MM.1S (cell line): ENCODE measurements around the gene FAAH.

ENCODE experiments used
- DNase-seq: peaks from one replicate; pipeline ENCODE4 v3.0.0-alpha.2; 2015
- H2AFZ ChIP-seq: fragments of 300-600 bp; sonication (generic); 2 replicates; pipeline ENCODE4 v1.6.0; 2016; ENCODE audit warnings: antibody characterized with exemption, low read length
- H3F3A ChIP-seq: fragments of 300-600 bp; sonication (generic); 2 replicates; pipeline ENCODE4 v1.6.1; 2016; ENCODE audit warnings: mild to moderate bottlenecking, antibody characterized with exemption, low read length, moderate library complexity, mixed read lengths; ENCODE audit not compliant: insufficient read depth
- H3K27ac ChIP-seq: fragments of 300-600 bp; sonication (generic); 2 replicates; pipeline ENCODE4 v1.5.1; 2016; ENCODE audit warnings: mild to moderate bottlenecking, low read length
- H3K27me3 ChIP-seq: fragments of 300-600 bp; sonication (generic); replicated peaks from 2 replicates; pipeline ENCODE4 v1.6.0; 2016; ENCODE audit warnings: low read length; ENCODE audit not compliant: insufficient read depth
- H3K36me3 ChIP-seq: fragments of 300-600 bp; sonication (generic); replicated peaks from 2 replicates; pipeline ENCODE4 v1.6.1; 2016; ENCODE audit warnings: mild to moderate bottlenecking, low read length, mixed read lengths; ENCODE audit not compliant: insufficient read depth
- H3K4me1 ChIP-seq: fragments of 300-600 bp; sonication (generic); 2 replicates; pipeline ENCODE4 v1.6.1; 2016; ENCODE audit warnings: low read length, mixed read lengths
- H3K4me2 ChIP-seq: fragments of 300-600 bp; sonication (generic); 2 replicates; pipeline ENCODE4 v1.6.0; 2016; ENCODE audit warnings: low read depth, low read length
- H3K4me3 ChIP-seq: fragments of 300-600 bp; sonication (generic); 2 replicates; pipeline ENCODE4 v1.5.1; 2016; ENCODE audit warnings: low read length, mixed read lengths
- H3K79me2 ChIP-seq: fragments of 300-600 bp; sonication (generic); 2 replicates; pipeline ENCODE4 v1.6.1; 2016; ENCODE audit warnings: mixed run types, low read length, mixed read lengths
- H3K9ac ChIP-seq: fragments of 300-600 bp; sonication (generic); 2 replicates; pipeline ENCODE4 v1.6.1; 2016; ENCODE audit warnings: low read length, mixed read lengths
- H3K9me2 ChIP-seq: fragments of 300-600 bp; sonication (generic); replicated peaks from 2 replicates; pipeline ENCODE4 v1.6.1; 2016; ENCODE audit warnings: mild to moderate bottlenecking, low read length, mixed read lengths; ENCODE audit not compliant: insufficient read depth
- H3K9me3 ChIP-seq: fragments of 300-600 bp; sonication (generic); replicated peaks from 2 replicates; pipeline ENCODE4 v1.6.1; 2016; ENCODE audit warnings: mild to moderate bottlenecking, low read length, mixed read lengths; ENCODE audit not compliant: insufficient read depth
- H4K20me1 ChIP-seq: fragments of 300-600 bp; sonication (generic); 2 replicates; pipeline ENCODE4 v1.6.1; 2016; ENCODE audit warnings: mild to moderate bottlenecking, low read length, moderate library complexity, mixed read lengths; ENCODE audit not compliant: insufficient read depth
- CTCF ChIP-seq: fragments of 300-600 bp; sonication (generic); IDR thresholded peaks from 2 replicates; pipeline ENCODE4 v1.5.1; 2016; ENCODE audit warnings: antibody characterized with exemption, low read length, mixed read lengths
- EZH2 ChIP-seq: fragments of 300-600 bp; sonication (generic); optimal IDR thresholded peaks from 2 replicates; pipeline ENCODE3; 2017; ENCODE audit warnings: low read depth, mild to moderate bottlenecking, antibody characterized with exemption, low read length, mixed read lengths
- EZH2phosphoT487 ChIP-seq: fragments of 300-600 bp; sonication (generic); IDR thresholded peaks from 2 replicates; pipeline ENCODE4 v1.6.1; 2018; ENCODE audit warnings: antibody characterized with exemption, low read length

The FAAH gene

GRCh38 chr1:46406881-46407608, 12.9 kb downstream of the FAAH start:
- Histone ChIP-seq H4K20me1 (no peaks in the 10 kb centered on the region), H3K4me3 (no peak overlapping the region), H3K9me2 (no peaks in the 10 kb centered on the region), H3K27ac (no peak overlapping the region), H3K36me3 (no peaks in the 10 kb centered on the region), H3K79me2 (no peaks in the 10 kb centered on the region), H3F3A (no peaks in the 10 kb centered on the region), H3K9me3 (no peaks in the 10 kb centered on the region), H3K4me2 (no peak overlapping the region), H3K27me3 (no peaks in the 10 kb centered on the region), H2AFZ (no peak overlapping the region), H3K4me1 (no peaks in the 10 kb centered on the region), H3K9ac (no peak overlapping the region)
- no peak for DNase-seq
- no peak for TF ChIP-seq CTCF
- no peak for TF ChIP-seq EZH2phosphoT487
- no peak for TF ChIP-seq EZH2

- TF ChIP-seq EZH2phosphoT487 (no peak), CTCF (no peak), EZH2 (no peak)
- no peaks in the 10 kb centered on the region for H3K4me1 ChIP-seq
- H4K20me1 ChIP-seq, result no peaks in the 10 kb centered on the region
- H3K9me2 ChIP-seq, result no peaks in the 10 kb centered on the region
- H3K27me3 ChIP-seq, result no peaks in the 10 kb centered on the region
- H3K36me3 ChIP-seq, result no peaks in the 10 kb centered on the region
- H3K4me2 ChIP-seq, result no peak overlapping the region
- DNase-seq, result no peak
- H3K27ac ChIP-seq, result no peak overlapping the region
- H3K9ac ChIP-seq, result no peak overlapping the region
- H3K4me3 ChIP-seq, result no peak overlapping the region
- no peaks in the 10 kb centered on the region for H3F3A ChIP-seq
- H3K9me3 ChIP-seq, result no peaks in the 10 kb centered on the region
- no peak overlapping the region for H2AFZ ChIP-seq
- H3K79me2 ChIP-seq, result no peaks in the 10 kb centered on the region
Measured at GRCh38 chr1:46407636-46408035, 13.5 kb downstream of the FAAH start.

DNA sequence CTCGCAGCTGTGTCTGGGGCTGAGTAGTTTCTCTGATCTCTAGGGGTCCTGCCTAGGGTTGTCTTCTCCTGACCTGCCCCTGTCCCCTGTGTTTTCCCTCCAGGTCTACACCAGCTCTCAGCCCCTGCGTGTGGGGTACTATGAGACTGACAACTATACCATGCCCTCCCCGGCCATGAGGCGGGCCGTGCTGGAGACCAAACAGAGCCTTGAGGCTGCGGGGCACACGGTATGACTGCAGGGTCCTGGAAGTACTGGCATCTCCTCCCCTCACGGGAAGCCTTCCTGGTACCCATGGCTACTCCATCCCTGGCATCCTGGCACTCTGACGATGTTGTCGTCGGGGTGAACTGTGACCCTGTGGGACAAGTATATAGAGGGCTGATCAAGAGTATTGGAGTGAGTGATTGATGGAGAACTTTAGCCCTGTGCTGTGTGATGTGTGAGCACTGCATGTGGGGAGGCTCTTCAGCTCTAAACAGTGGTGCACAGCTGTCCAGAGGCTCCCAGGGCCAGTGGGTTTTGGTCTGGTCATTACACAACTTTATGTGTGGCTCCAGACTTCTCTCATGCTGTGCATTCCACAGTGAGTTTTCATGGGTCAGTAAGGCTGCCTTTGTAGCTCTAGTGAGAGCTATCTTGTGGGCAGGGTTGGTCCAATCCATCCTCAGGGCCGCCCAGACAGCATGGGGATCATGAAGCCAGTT, 14.4 kb downstream of the FAAH start:
- Histone ChIP-seq H3K4me1 (no peaks in the 10 kb centered on the region), H3K9me3 (no peaks in the 10 kb centered on the region), H2AFZ (no peak overlapping the region), H4K20me1 (no peaks in the 10 kb centered on the region), H3K79me2 (no peaks in the 10 kb centered on the region), H3F3A (no peaks in the 10 kb centered on the region), H3K4me2 (no peak overlapping the region), H3K9ac (no peak overlapping the region), H3K4me3 (no peak overlapping the region), H3K36me3 (no peaks in the 10 kb centered on the region), H3K27me3 (no peaks in the 10 kb centered on the region), H3K9me2 (no peaks in the 10 kb centered on the region), H3K27ac (no peak overlapping the region)
- TF ChIP-seq EZH2phosphoT487 (no peak), EZH2 (no peak), CTCF (no peak)
- DNase-seq, result no peak
